ENCODE results near the gene TDRD9.

The TDRD9 gene

GRCh38 chr14:104044016-104044415 is 115.8 kb downstream of the TDRD9 start:
- Histone ChIP-seq H3K36me3 (ENCODE audit: control insufficient read depth, insufficient read depth, low read length) (no peaks in the 10 kb centered on the region), H3K4me3 (ENCODE audit: low read depth, low read length) (no peak overlapping the region), H3K27me3 (ENCODE audit: control insufficient read depth, insufficient read depth, low read length) (no peaks in the 10 kb centered on the region), H3K4me1 (ENCODE audit: control insufficient read depth, insufficient read depth, low read length) (no peaks in the 10 kb centered on the region), H3K9me3 (ENCODE audit: control insufficient read depth, insufficient read depth, low read length) (no peaks in the 10 kb centered on the region), H3K9ac (ENCODE audit: low read depth, low read length) (no peak overlapping the region)

- no peaks in the 10 kb centered on the region for H3K9me3 ChIP-seq (ENCODE audit: control insufficient read depth, insufficient read depth, low read length)
- no peak overlapping the region for H3K4me3 ChIP-seq (ENCODE audit: low read depth, low read length)
- H3K9ac ChIP-seq (ENCODE audit: low read depth, low read length), result no peak overlapping the region
- H3K4me1 ChIP-seq (ENCODE audit: control insufficient read depth, insufficient read depth, low read length), result no peaks in the 10 kb centered on the region
- no peaks in the 10 kb centered on the region for H3K36me3 ChIP-seq (ENCODE audit: control insufficient read depth, insufficient read depth, low read length)
- no peaks in the 10 kb centered on the region for H3K27me3 ChIP-seq (ENCODE audit: control insufficient read depth, insufficient read depth, low read length)
Measured at GRCh38 chr14:104047761-104048160, 119.5 kb downstream of the TDRD9 start.

- Histone ChIP-seq H3K27me3 (ENCODE audit: control insufficient read depth, insufficient read depth, low read length) (no peaks in the 10 kb centered on the region), H3K4me3 (ENCODE audit: low read depth, low read length) (no peak overlapping the region), H3K9ac (ENCODE audit: low read depth, low read length) (no peak overlapping the region), H3K9me3 (ENCODE audit: control insufficient read depth, insufficient read depth, low read length) (no peaks in the 10 kb centered on the region), H3K36me3 (ENCODE audit: control insufficient read depth, insufficient read depth, low read length) (no peaks in the 10 kb centered on the region), H3K4me1 (ENCODE audit: control insufficient read depth, insufficient read depth, low read length) (no peaks in the 10 kb centered on the region)
Measured at GRCh38 chr14:104048758-104049507, 120.7 kb downstream of the TDRD9 start.

- Histone ChIP-seq H3K9ac (ENCODE audit: low read depth, low read length) (no peak overlapping the region), H3K4me3 (ENCODE audit: low read depth, low read length) (no peak overlapping the region), H3K36me3 (ENCODE audit: control insufficient read depth, insufficient read depth, low read length) (no peaks in the 10 kb centered on the region), H3K27me3 (ENCODE audit: control insufficient read depth, insufficient read depth, low read length) (no peaks in the 10 kb centered on the region), H3K9me3 (ENCODE audit: control insufficient read depth, insufficient read depth, low read length) (no peaks in the 10 kb centered on the region), H3K4me1 (ENCODE audit: control insufficient read depth, insufficient read depth, low read length) (no peaks in the 10 kb centered on the region)
Measured at GRCh38 chr14:104049576-104050240, 121.5 kb downstream of the TDRD9 start.

- no peaks in the 10 kb centered on the region for H3K27me3 ChIP-seq (ENCODE audit: control insufficient read depth, insufficient read depth, low read length)
- H3K9ac ChIP-seq (ENCODE audit: low read depth, low read length), result no peak overlapping the region
- H3K36me3 ChIP-seq (ENCODE audit: control insufficient read depth, insufficient read depth, low read length), result no peaks in the 10 kb centered on the region
- H3K9me3 ChIP-seq (ENCODE audit: control insufficient read depth, insufficient read depth, low read length), result no peaks in the 10 kb centered on the region
- no peak overlapping the region for H3K4me3 ChIP-seq (ENCODE audit: low read depth, low read length)
- H3K4me1 ChIP-seq (ENCODE audit: control insufficient read depth, insufficient read depth, low read length), result no peaks in the 10 kb centered on the region
Measured at GRCh38 chr14:104051092-104051813, 123.0 kb downstream of the TDRD9 start.

GRCh38 chr14:104054222-104054905 is 126.1 kb downstream of the TDRD9 start:
- no peaks in the 10 kb centered on the region for H3K4me1 ChIP-seq (ENCODE audit: control insufficient read depth, insufficient read depth, low read length)
- no peaks in the 10 kb centered on the region for H3K9me3 ChIP-seq (ENCODE audit: control insufficient read depth, insufficient read depth, low read length)
- H3K36me3 ChIP-seq (ENCODE audit: control insufficient read depth, insufficient read depth, low read length), result no peaks in the 10 kb centered on the region
- H3K27me3 ChIP-seq (ENCODE audit: control insufficient read depth, insufficient read depth, low read length), result no peaks in the 10 kb centered on the region
- no peak overlapping the region for H3K9ac ChIP-seq (ENCODE audit: low read depth, low read length)
- H3K4me3 ChIP-seq (ENCODE audit: low read depth, low read length), result no peak overlapping the region

- no peak overlapping the region for H3K4me3 ChIP-seq (ENCODE audit: low read depth, low read length)
- H3K36me3 ChIP-seq (ENCODE audit: control insufficient read depth, insufficient read depth, low read length), result no peaks in the 10 kb centered on the region
- peaks cover 8% of the 10 kb centered on the region for H3K9me3 ChIP-seq (ENCODE audit: control insufficient read depth, insufficient read depth, low read length)
- H3K27me3 ChIP-seq (ENCODE audit: control insufficient read depth, insufficient read depth, low read length), result no peaks in the 10 kb centered on the region
- no peak overlapping the region for H3K9ac ChIP-seq (ENCODE audit: low read depth, low read length)
- H3K4me1 ChIP-seq (ENCODE audit: control insufficient read depth, insufficient read depth, low read length), result no peaks in the 10 kb centered on the region
Measured at GRCh38 chr14:104062281-104062680, 134.0 kb downstream of the TDRD9 start.

- H3K9ac ChIP-seq (ENCODE audit: low read depth, low read length), result no peak overlapping the region
Measured at GRCh38 chr14:104064003-104064402, 135.7 kb downstream of the TDRD9 start.

GRCh38 chr14:104066279-104066678 is 138.0 kb downstream of the TDRD9 start:
- Histone ChIP-seq H3K9ac (ENCODE audit: low read depth, low read length) (no peak overlapping the region), H3K4me3 (ENCODE audit: low read depth, low read length) (no peak overlapping the region), H3K9me3 (ENCODE audit: control insufficient read depth, insufficient read depth, low read length) (peaks cover 8% of the 10 kb centered on the region), H3K27me3 (ENCODE audit: control insufficient read depth, insufficient read depth, low read length) (no peaks in the 10 kb centered on the region), H3K4me1 (ENCODE audit: control insufficient read depth, insufficient read depth, low read length) (no peaks in the 10 kb centered on the region), H3K36me3 (ENCODE audit: control insufficient read depth, insufficient read depth, low read length) (no peaks in the 10 kb centered on the region)

More at GRCh38 chr14:104064003-104064402, 135.7 kb downstream of the TDRD9 start:
- Histone ChIP-seq H3K9me3 (ENCODE audit: control insufficient read depth, insufficient read depth, low read length) (peaks cover 8% of the 10 kb centered on the region), H3K36me3 (ENCODE audit: control insufficient read depth, insufficient read depth, low read length) (no peaks in the 10 kb centered on the region), H3K4me3 (ENCODE audit: low read depth, low read length) (no peak overlapping the region), H3K4me1 (ENCODE audit: control insufficient read depth, insufficient read depth, low read length) (no peaks in the 10 kb centered on the region), H3K27me3 (ENCODE audit: control insufficient read depth, insufficient read depth, low read length) (no peaks in the 10 kb centered on the region)

- Histone ChIP-seq H3K4me1 (ENCODE audit: control insufficient read depth, insufficient read depth, low read length) (no peaks in the 10 kb centered on the region), H3K4me3 (ENCODE audit: low read depth, low read length) (no peak overlapping the region), H3K27me3 (ENCODE audit: control insufficient read depth, insufficient read depth, low read length) (no peaks in the 10 kb centered on the region), H3K9me3 (ENCODE audit: control insufficient read depth, insufficient read depth, low read length) (peaks cover 8% of the 10 kb centered on the region), H3K36me3 (ENCODE audit: control insufficient read depth, insufficient read depth, low read length) (no peaks in the 10 kb centered on the region), H3K9ac (ENCODE audit: low read depth, low read length) (no peak overlapping the region)
Measured at GRCh38 chr14:104066719-104067295, 138.6 kb downstream of the TDRD9 start.

- Histone ChIP-seq H3K4me3 (ENCODE audit: low read depth, low read length) (no peak overlapping the region), H3K36me3 (ENCODE audit: control insufficient read depth, insufficient read depth, low read length) (no peaks in the 10 kb centered on the region), H3K9me3 (ENCODE audit: control insufficient read depth, insufficient read depth, low read length) (peaks cover 8% of the 10 kb centered on the region), H3K27me3 (ENCODE audit: control insufficient read depth, insufficient read depth, low read length) (no peaks in the 10 kb centered on the region), H3K4me1 (ENCODE audit: control insufficient read depth, insufficient read depth, low read length) (no peaks in the 10 kb centered on the region), H3K9ac (ENCODE audit: low read depth, low read length) (no peak overlapping the region)
Measured at GRCh38 chr14:104069541-104069940, 141.3 kb downstream of the TDRD9 start.

Data from iPS-15b (cell line).